OCI-LY1 (cell line): ENCODE results near the gene ZNF91.

Source experiments
- H2AFZ ChIP-seq: fragments of 200-600 bp; sonication (generic), shearing (Covaris generic); 2 replicates; pipeline ENCODE4 v1.6.0; 2014; ENCODE audit warnings: antibody characterized with exemption, mild to moderate bottlenecking, low read length
- H3F3A ChIP-seq: fragments of 200-600 bp; sonication (generic), shearing (Covaris generic); 2 replicates; pipeline ENCODE4 v1.6.0; 2014; ENCODE audit warnings: mild to moderate bottlenecking, antibody characterized with exemption, low read length, moderate library complexity; ENCODE audit not compliant: insufficient read depth
- H3K27ac ChIP-seq: fragments of 200-600 bp; sonication (generic); 2 replicates; pipeline ENCODE4 v1.5.1; 2014; ENCODE audit warnings: low read length, mixed run types, mild to moderate bottlenecking, low read depth; ENCODE audit not compliant: poor library complexity, severe bottlenecking
- H3K27me3 ChIP-seq: fragments of 200-600 bp; sonication (generic); 2 replicates; pipeline ENCODE4 v1.6.0; 2014; ENCODE audit warnings: antibody characterized with exemption, mild to moderate bottlenecking, low read length, moderate library complexity; ENCODE audit not compliant: insufficient read depth
- H3K36me3 ChIP-seq: fragments of 200-600 bp; sonication (generic); 2 replicates; pipeline ENCODE4 v1.6.1; 2014; ENCODE audit warnings: mild to moderate bottlenecking, antibody characterized with exemption, low read length, moderate library complexity, mixed read lengths; ENCODE audit not compliant: insufficient read depth
- H3K4me1 ChIP-seq: fragments of 200-600 bp; sonication (generic); 2 replicates; pipeline ENCODE4 v1.5.1; 2014; ENCODE audit warnings: mild to moderate bottlenecking, low read length, moderate library complexity; ENCODE audit not compliant: insufficient read depth, severe bottlenecking
- H3K4me2 ChIP-seq: fragments of 200-600 bp; sonication (generic), shearing (Covaris generic); 2 replicates; pipeline ENCODE4 v1.6.1; 2014; ENCODE audit warnings: low read length
- H3K4me3 ChIP-seq: fragments of 200-600 bp; sonication (generic); 2 replicates; pipeline ENCODE4 v1.5.1; 2014; ENCODE audit warnings: low read length, low read depth, mild to moderate bottlenecking, mixed read lengths; ENCODE audit not compliant: poor library complexity, severe bottlenecking
- H3K79me2 ChIP-seq: fragments of 200-600 bp; shearing (Covaris generic); 2 replicates; pipeline ENCODE4 v1.6.1; 2016; ENCODE audit warnings: mixed run types, low read length, mixed read lengths; ENCODE audit not compliant: insufficient read depth
- H3K9ac ChIP-seq: fragments of 200-600 bp; sonication (generic), shearing (Covaris generic); 2 replicates; pipeline ENCODE4 v1.6.1; 2014; ENCODE audit warnings: mild to moderate bottlenecking, low read length, mixed read lengths
- H3K9me2 ChIP-seq: fragments of 200-600 bp; sonication (generic), shearing (Covaris generic); 2 replicates; pipeline ENCODE4 v1.6.1; 2014; ENCODE audit warnings: low read depth, mild to moderate bottlenecking, low read length, mixed read lengths
- H3K9me3 ChIP-seq: fragments of 200-600 bp; shearing (Covaris generic); 2 replicates; pipeline ENCODE4 v1.6.1; 2014; ENCODE audit warnings: low read length, mixed read lengths
- H4K20me1 ChIP-seq: fragments of 200-600 bp; sonication (generic), shearing (Covaris generic); 2 replicates; pipeline ENCODE4 v1.6.0; 2016; ENCODE audit warnings: mild to moderate bottlenecking, low read length; ENCODE audit not compliant: insufficient read depth
- EZH2 ChIP-seq: fragments of 200-600 bp; sonication (generic), shearing (Covaris generic); IDR thresholded peaks from 2 replicates; pipeline ENCODE4 v1.8.0; 2017; ENCODE audit warnings: borderline replicate concordance, mixed run types, mild to moderate bottlenecking, antibody characterized with exemption, low read length, moderate library complexity, mixed read lengths
- TF ChIP-seq, protein P1 (sequence below): fragments of 200-600 bp; sonication (generic), shearing (Covaris generic); IDR thresholded peaks from 2 replicates; pipeline ENCODE4 v1.5.1; 2017; ENCODE audit warnings: mild to moderate bottlenecking, antibody characterized with exemption, low read length, moderate library complexity, mixed read lengths

Gene ZNF91

DNA sequence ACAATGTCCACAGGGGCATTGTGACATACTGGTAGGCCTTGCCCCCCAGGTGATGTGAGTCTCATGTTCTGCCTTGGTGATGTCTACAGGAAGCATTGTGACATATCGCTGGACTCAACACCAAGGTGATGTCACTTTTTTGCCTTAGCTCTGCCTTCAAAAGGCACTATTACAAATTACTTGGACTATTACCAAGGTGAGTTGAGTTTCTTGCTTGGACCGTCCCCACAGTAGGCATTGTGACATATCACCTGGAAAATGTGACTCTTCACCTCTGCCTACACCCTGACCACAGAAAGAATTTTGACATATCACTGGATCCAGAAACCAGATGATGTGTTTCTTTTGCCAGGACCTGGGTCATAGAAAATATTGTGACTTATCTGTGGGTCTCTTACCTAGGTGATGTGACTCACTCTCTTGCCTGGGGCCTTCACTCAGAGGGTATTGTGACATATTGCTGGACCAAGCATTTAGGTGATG lies 84.5 kb downstream of the ZNF91 start:
- H3K79me2 ChIP-seq, result no peaks in the 10 kb centered on the region
- no peak overlapping the region for H3K4me3 ChIP-seq
- H3K4me2 ChIP-seq, result no peak overlapping the region
- no peaks in the 10 kb centered on the region for H3K9me2 ChIP-seq
- no peaks in the 10 kb centered on the region for H3K9me3 ChIP-seq
- no peaks in the 10 kb centered on the region for H3K27me3 ChIP-seq
- no peak overlapping the region for H3K27ac ChIP-seq
- no peak overlapping the region for H3K9ac ChIP-seq
- H3F3A ChIP-seq, result no peaks in the 10 kb centered on the region
- TF ChIP-seq, protein P1, sequence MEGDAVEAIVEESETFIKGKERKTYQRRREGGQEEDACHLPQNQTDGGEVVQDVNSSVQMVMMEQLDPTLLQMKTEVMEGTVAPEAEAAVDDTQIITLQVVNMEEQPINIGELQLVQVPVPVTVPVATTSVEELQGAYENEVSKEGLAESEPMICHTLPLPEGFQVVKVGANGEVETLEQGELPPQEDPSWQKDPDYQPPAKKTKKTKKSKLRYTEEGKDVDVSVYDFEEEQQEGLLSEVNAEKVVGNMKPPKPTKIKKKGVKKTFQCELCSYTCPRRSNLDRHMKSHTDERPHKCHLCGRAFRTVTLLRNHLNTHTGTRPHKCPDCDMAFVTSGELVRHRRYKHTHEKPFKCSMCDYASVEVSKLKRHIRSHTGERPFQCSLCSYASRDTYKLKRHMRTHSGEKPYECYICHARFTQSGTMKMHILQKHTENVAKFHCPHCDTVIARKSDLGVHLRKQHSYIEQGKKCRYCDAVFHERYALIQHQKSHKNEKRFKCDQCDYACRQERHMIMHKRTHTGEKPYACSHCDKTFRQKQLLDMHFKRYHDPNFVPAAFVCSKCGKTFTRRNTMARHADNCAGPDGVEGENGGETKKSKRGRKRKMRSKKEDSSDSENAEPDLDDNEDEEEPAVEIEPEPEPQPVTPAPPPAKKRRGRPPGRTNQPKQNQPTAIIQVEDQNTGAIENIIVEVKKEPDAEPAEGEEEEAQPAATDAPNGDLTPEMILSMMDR, result no peak
- no peak for TF ChIP-seq EZH2
- H3K36me3 ChIP-seq, result no peaks in the 10 kb centered on the region
- no peaks in the 10 kb centered on the region for H4K20me1 ChIP-seq
- H3K4me1 ChIP-seq, result no peaks in the 10 kb centered on the region
- H2AFZ ChIP-seq, result no peak overlapping the region

DNA sequence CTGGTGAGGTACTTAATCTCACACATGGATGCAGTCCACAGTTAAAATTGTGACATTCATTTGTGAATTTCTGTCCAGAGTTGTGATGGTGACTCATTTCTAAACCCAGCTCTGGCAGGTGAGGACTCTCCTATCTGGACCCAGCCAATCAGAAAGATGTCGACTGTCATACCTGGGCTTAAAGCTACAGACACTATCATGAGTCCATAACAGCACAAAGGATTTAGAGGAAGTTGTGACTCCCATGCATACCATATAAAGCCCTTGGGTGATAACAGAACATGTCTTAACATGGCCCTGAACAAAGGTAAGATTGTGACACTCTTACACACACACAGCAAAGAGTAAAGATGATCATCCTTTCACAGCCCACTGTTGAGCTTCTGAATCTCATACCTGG lies 85.3 kb downstream of the ZNF91 start:
- H3K9me2 ChIP-seq, result no peaks in the 10 kb centered on the region
- no peaks in the 10 kb centered on the region for H3K9me3 ChIP-seq
- H3K4me3 ChIP-seq, result no peak overlapping the region
- no peak overlapping the region for H3K27ac ChIP-seq
- no peaks in the 10 kb centered on the region for H3F3A ChIP-seq
- no peaks in the 10 kb centered on the region for H3K4me1 ChIP-seq
- H3K9ac ChIP-seq, result no peak overlapping the region
- no peak overlapping the region for H2AFZ ChIP-seq
- no peak overlapping the region for H3K4me2 ChIP-seq
- H3K36me3 ChIP-seq, result no peaks in the 10 kb centered on the region
- no peaks in the 10 kb centered on the region for H3K27me3 ChIP-seq
- H3K79me2 ChIP-seq, result no peaks in the 10 kb centered on the region
- no peaks in the 10 kb centered on the region for H4K20me1 ChIP-seq
- no peak for TF ChIP-seq EZH2
- TF ChIP-seq, protein P1, result no peak

- no peaks in the 10 kb centered on the region for H4K20me1 ChIP-seq
- no peak overlapping the region for H3K27ac ChIP-seq
- no peaks in the 10 kb centered on the region for H3K27me3 ChIP-seq
- H3K9me3 ChIP-seq, result no peaks in the 10 kb centered on the region
- TF ChIP-seq, protein P1, result peak; percentile 27; the same call in 1 of the 2 replicates
- TF ChIP-seq EZH2, result no peak
- H3K9ac ChIP-seq, result no peak overlapping the region
- H3K9me2 ChIP-seq, result no peaks in the 10 kb centered on the region
- H3K4me1 ChIP-seq, result no peaks in the 10 kb centered on the region
- H2AFZ ChIP-seq, result no peak overlapping the region
- no peaks in the 10 kb centered on the region for H3F3A ChIP-seq
- no peaks in the 10 kb centered on the region for H3K36me3 ChIP-seq
- no peak overlapping the region for H3K4me2 ChIP-seq
- H3K79me2 ChIP-seq, result no peaks in the 10 kb centered on the region
- no peak overlapping the region for H3K4me3 ChIP-seq
Measured at GRCh38 chr19:23305555-23305954, 89.7 kb downstream of the ZNF91 start.
